ENCODE measurements around the gene CARMIL1.
A peak's percentile ranks its signal among the peaks of the same experiment; 100 is the strongest.

The CARMIL1 gene

GRCh38 chr6:25550631-25551030 lies 271.5 kb downstream of the CARMIL1 start:
- no peak for DNase-seq (ENCODE audit: low read depth)
- TF ChIP-seq, protein P1, sequence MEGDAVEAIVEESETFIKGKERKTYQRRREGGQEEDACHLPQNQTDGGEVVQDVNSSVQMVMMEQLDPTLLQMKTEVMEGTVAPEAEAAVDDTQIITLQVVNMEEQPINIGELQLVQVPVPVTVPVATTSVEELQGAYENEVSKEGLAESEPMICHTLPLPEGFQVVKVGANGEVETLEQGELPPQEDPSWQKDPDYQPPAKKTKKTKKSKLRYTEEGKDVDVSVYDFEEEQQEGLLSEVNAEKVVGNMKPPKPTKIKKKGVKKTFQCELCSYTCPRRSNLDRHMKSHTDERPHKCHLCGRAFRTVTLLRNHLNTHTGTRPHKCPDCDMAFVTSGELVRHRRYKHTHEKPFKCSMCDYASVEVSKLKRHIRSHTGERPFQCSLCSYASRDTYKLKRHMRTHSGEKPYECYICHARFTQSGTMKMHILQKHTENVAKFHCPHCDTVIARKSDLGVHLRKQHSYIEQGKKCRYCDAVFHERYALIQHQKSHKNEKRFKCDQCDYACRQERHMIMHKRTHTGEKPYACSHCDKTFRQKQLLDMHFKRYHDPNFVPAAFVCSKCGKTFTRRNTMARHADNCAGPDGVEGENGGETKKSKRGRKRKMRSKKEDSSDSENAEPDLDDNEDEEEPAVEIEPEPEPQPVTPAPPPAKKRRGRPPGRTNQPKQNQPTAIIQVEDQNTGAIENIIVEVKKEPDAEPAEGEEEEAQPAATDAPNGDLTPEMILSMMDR (IDR thresholded peaks at IDR 0.05; ENCODE audit: control insufficient read depth, extremely low read depth, insufficient read depth) = no peak

GRCh38 chr6:25553502-25553901 lies 274.3 kb downstream of the CARMIL1 start:
- TF ChIP-seq, protein P1 (IDR thresholded peaks at IDR 0.05; ENCODE audit: control insufficient read depth, extremely low read depth, insufficient read depth) = no peak
- DNase-seq (ENCODE audit: low read depth) = no peak
- H3K4me3 ChIP-seq (ENCODE audit: low read depth, low read length) = no peak overlapping the region

More at GRCh38 chr6:25550631-25551030, 271.5 kb downstream of the CARMIL1 start:
- no peak overlapping the region for H3K4me3 ChIP-seq (ENCODE audit: low read depth, low read length)

DNA sequence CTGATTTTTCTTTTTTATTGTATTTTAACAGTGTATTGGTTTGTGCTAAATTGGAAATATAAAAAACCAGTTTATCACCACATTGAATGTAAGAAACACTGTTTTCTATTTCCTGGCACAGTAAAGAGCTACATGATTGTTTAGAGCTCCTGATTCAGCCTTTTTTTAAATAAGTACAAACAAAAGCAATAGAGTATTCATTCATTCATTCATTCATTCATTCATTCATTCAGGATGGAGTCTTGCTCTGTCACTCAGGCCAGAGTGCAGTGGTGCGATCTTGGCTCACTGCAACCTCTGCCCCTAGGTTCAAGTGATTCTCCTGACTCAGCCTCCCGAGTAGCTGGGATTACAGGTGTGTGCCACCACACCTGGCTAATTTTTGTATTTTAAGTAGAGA lies 276.0 kb downstream of the CARMIL1 start:
- DNase-seq (ENCODE audit: low read depth) = no peak
- TF ChIP-seq, protein P1 (IDR thresholded peaks at IDR 0.05; ENCODE audit: control insufficient read depth, extremely low read depth, insufficient read depth) = no peak
- H3K4me3 ChIP-seq (ENCODE audit: low read depth, low read length) = no peak overlapping the region

DNA sequence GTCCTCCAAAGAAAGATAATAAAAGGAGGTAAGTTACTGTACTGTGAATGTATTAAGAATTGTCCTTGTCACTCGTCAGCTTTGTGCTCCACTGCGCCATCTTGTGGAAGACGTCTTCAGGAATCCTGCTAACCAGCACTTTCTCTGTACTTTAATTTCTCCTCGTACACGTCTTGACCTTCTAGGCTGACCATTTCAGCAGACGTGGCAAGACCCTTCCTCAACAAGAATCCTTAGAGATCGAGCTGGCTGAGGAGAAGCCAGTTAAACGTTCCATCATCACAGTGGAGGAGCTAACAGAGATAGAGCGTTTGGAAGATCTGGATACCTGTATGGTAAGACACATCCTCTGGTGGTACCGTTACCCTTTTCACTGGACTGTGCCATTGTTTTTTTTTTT lies 277.3 kb downstream of the CARMIL1 start:
- peak; percentile 63 for DNase-seq (ENCODE audit: low read depth)
- TF ChIP-seq, protein P1 (IDR thresholded peaks at IDR 0.05; ENCODE audit: control insufficient read depth, extremely low read depth, insufficient read depth) = peak; percentile 90
- no peak overlapping the region for H3K4me3 ChIP-seq (ENCODE audit: low read depth, low read length)

- H3K4me3 ChIP-seq (ENCODE audit: low read depth, low read length) = no peak overlapping the region
- peak; percentile 62 for DNase-seq (ENCODE audit: low read depth)
- TF ChIP-seq, protein P1 (IDR thresholded peaks at IDR 0.05; ENCODE audit: control insufficient read depth, extremely low read depth, insufficient read depth) = no peak
Observed at GRCh38 chr6:25558155-25558817, 279.1 kb downstream of the CARMIL1 start.

GRCh38 chr6:25560865-25561264 lies 281.7 kb downstream of the CARMIL1 start:
- TF ChIP-seq, protein P1 (IDR thresholded peaks at IDR 0.05; ENCODE audit: control insufficient read depth, extremely low read depth, insufficient read depth) = no peak
- no peak overlapping the region for H3K4me3 ChIP-seq (ENCODE audit: low read depth, low read length)
- DNase-seq (ENCODE audit: low read depth) = no peak

DNA sequence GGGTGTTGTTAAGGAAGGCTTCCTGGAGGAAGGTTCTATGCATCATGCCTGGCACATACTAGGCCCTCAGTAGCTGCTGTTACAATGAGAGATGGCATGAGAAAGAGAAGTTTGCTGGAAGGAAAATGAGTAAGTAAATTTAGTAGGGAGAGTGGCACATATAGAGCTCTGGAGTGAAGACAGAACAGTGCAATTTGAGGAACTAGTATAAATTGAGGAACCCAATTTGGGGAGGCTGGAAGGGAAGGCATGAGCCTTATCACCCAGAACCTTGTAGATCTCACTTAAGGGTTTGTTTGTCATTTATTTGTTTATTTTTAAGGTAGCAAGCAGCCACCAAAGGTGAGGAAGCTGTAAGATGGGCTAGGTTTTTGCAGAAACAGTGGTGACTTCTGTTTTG lies 285.8 kb downstream of the CARMIL1 start:
- no peak overlapping the region for H3K4me3 ChIP-seq (ENCODE audit: low read depth, low read length)
- TF ChIP-seq, protein P1 (IDR thresholded peaks at IDR 0.05; ENCODE audit: control insufficient read depth, extremely low read depth, insufficient read depth) = no peak

More for the DNA sequence above, 285.8 kb downstream of the CARMIL1 start:
- no peak for DNase-seq (ENCODE audit: low read depth)

All from LNCaP clone FGC (cell line).